ENCODE data around the gene CNPY4.

CNPY4 gene

GRCh38 chr7:100152937-100153666 is 33.7 kb downstream of the CNPY4 start:
- no peak for DNase-seq

- DNase-seq: no peak
These were observed 34.5 kb downstream of the CNPY4 start for GRCh38 chr7:100153708-100154535.

DNA sequence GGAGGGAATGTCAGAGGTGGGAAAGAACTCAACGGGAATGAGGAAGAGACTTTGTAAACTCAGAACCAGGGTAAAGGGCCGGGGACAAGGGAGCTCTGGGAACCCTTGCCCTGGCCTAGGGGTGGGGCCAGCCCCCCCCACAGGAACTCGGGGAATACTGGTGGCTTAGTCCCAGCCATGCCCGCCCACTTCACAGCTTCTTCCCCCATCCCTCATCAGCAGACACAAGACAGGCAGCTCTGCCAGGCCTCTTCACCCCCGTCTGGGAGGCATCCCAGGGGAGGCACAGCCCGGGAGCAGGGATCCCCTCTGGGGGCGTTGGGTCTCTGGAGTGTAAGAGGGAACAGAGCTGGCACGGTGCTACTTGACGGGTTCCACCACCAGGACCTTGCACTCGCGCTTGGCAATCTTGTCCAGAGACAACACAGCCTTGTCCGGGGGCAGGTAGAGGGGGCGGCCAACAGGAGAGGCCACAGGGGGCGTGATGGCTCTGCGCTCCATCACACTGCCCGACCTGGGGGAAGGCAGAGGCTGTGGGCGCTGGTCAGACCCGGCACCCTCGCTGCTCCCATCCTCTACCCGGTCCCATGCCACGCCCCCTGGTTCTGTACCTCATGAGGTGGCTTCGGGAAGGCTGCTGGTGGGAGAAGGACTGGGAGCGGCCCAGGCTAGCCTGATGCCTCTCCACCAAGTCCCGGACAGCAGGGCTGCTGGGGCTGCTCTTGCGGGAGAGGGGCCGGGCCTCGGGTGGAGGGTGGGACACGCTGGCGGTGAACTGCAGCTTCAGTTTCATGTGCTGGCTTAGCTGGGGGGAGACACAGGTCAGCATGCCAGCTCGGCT is 35.4 kb downstream of the CNPY4 start:
- no peak for DNase-seq

- DNase-seq: no peak
These were observed 36.3 kb downstream of the CNPY4 start for GRCh38 chr7:100155553-100156317.

- DNase-seq: no peak
These were observed 37.1 kb downstream of the CNPY4 start for GRCh38 chr7:100156331-100157068.

GRCh38 chr7:100157069-100157333 is 37.6 kb downstream of the CNPY4 start:
- no peak for DNase-seq

- DNase-seq: no peak
These were observed 38.1 kb downstream of the CNPY4 start for GRCh38 chr7:100157334-100158228.

GRCh38 chr7:100158229-100159098 is 39.0 kb downstream of the CNPY4 start, which contains the start of gene TRAPPC14:
TRAPPC14 (minus strand) TSS chr7:100158723; CDS start chr7:100158499, 224 bp downstream.
- peak; percentile 44 for DNase-seq

GRCh38 chr7:100159099-100159623 is 39.7 kb downstream of the CNPY4 start:
- DNase-seq: no peak

DNA sequence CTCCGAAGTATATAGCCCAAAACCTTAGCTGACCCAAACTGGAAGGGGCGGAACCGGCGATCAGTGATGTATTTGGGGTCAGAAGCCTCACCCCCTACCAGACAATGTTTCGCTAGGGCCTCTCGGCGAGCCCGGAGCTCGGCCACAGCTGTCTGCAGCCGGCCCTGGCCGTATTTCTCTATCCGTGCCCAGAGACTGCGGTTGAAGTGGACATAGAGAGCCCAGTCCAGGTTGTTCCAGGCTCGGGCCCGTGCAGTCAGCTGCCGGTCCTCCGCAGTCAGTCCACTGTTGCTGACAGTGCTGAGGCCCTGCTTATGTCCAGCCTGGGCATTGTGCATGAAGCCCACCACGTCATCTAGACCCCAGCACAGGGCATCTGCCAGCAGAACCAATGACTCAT is 40.6 kb downstream of the CNPY4 start:
- no peak for DNase-seq

GRCh38 chr7:100163006-100163531 is 43.6 kb downstream of the CNPY4 start:
- DNase-seq: no peak

DNA sequence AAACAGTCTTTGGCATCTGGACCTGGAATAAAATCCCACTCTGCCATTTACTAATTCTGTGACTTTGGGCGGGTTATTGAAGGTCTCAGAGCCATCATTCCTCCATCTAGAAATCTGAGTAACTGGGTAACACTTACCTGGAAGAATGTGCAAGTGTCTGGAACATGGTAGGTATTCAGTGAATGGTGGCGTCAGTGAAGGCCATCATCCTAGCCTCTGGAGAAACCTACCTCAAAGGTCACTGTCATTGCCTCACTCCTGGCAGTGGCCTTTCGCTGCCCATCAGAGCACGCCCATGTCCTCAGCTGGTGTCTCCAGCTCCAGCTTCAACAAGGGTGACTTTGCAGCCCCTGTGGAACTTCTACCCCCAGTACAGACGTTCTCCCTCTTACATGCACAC is 44.4 kb downstream of the CNPY4 start:
- no peak for DNase-seq

GRCh38 chr7:100166317-100166940 is 47.0 kb downstream of the CNPY4 start:
- DNase-seq: no peak

GRCh38 chr7:100166970-100167911 is 47.8 kb downstream of the CNPY4 start:
- DNase-seq: no peak

DNA sequence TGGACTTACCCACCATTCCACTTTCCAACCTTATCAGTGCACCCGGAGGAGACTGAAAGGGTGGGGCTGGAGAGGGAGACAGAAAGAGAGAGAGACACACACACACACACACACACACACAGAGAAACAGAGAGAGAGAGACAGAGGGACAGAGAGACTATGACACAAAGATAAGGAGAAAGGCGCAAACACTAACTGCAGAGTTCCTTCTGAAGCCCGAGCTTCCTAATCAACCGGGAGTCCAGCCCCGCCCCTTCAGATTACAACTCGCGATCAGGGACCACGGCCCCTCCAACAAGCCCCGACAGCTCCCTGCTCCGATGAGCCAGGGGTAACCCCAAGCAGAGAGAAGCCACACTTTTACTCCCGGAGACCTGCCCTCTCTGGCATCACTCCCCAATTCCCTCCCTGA is 48.5 kb downstream of the CNPY4 start:
- DNase-seq: no peak

GRCh38 chr7:100169147-100169850 is 49.9 kb downstream of the CNPY4 start:
- DNase-seq: no peak

Measured in NCI-H446 treated with DMSO at 0.1 percent for 48 hours (cell line).